Measurements from ENCODE around the gene GRM2.
"Not testable (repeated sequence)": the region's sequence is repeated elsewhere in the genome, so short reads cannot be mapped to it uniquely, and the experiment has no call there.

GRCh38 chr3:51742978-51743377 is 36.1 kb downstream of the GRM2 start:
- TF ChIP-seq CTCF, EP300, POLR2A, POLR2AphosphoS5 (IDR thresholded peaks at IDR 0.05): not testable (repeated sequence)
